ELR (cell line): Measurements from ENCODE around the gene RNU6-1.
A peak's percentile ranks its signal among the peaks of the same experiment; 100 is the strongest.

Source experiments
- DNase-seq: peaks from one replicate; pipeline ENCODE4 v3.0.0-alpha.2; 2015; ENCODE audit warnings: low read depth

The RNU6-1 gene

GRCh38 chr15:67820992-67821783, 18.7 kb downstream of the RNU6-1 start:
- DNase-seq: peak; percentile 54

GRCh38 chr15:67820122-67820991, 19.5 kb downstream of the RNU6-1 start:
- no peak for DNase-seq

- no peak for DNase-seq
Observed at GRCh38 chr15:67819636-67820035, 20.2 kb downstream of the RNU6-1 start.

GRCh38 chr15:67818464-67818863, 21.4 kb downstream of the RNU6-1 start:
- no peak for DNase-seq

- no peak for DNase-seq
Observed at GRCh38 chr15:67816668-67817067, 23.2 kb downstream of the RNU6-1 start.

- no peak for DNase-seq
Observed at GRCh38 chr15:67815036-67815592, 24.7 kb downstream of the RNU6-1 start.

GRCh38 chr15:67813104-67813634, 26.7 kb downstream of the RNU6-1 start:
- DNase-seq: no peak

- no peak for DNase-seq
Observed at GRCh38 chr15:67812241-67812644, 27.6 kb downstream of the RNU6-1 start.

- no peak for DNase-seq
Observed at GRCh38 chr15:67809866-67810265, 30.0 kb downstream of the RNU6-1 start.

GRCh38 chr15:67809441-67809840, 30.4 kb downstream of the RNU6-1 start:
- DNase-seq: no peak

GRCh38 chr15:67808821-67809220, 31.0 kb downstream of the RNU6-1 start:
- no peak for DNase-seq

- no peak for DNase-seq
Observed at GRCh38 chr15:67807836-67808235, 32.0 kb downstream of the RNU6-1 start.

- DNase-seq: no peak
Observed at GRCh38 chr15:67807141-67807540, 32.7 kb downstream of the RNU6-1 start.

- no peak for DNase-seq
Observed at GRCh38 chr15:67806536-67806935, 33.3 kb downstream of the RNU6-1 start.

- no peak for DNase-seq
Observed at GRCh38 chr15:67805666-67806516, 34.0 kb downstream of the RNU6-1 start.

- no peak for DNase-seq
Observed at GRCh38 chr15:67805008-67805665, 34.7 kb downstream of the RNU6-1 start.

GRCh38 chr15:67803996-67804843, 35.6 kb downstream of the RNU6-1 start:
- no peak for DNase-seq

- no peak for DNase-seq
Observed at GRCh38 chr15:67803299-67803698, 36.5 kb downstream of the RNU6-1 start.

- no peak for DNase-seq
Observed at GRCh38 chr15:67801926-67802914, 37.6 kb downstream of the RNU6-1 start.
